Heart left ventricle (tissue), 16 donors: Measurements from ENCODE around the gene SHPK. TPM values are rescaled to one million over a fixed set of nuclear protein-coding genes. Genes with fewer than 3 reads are reported as not detected.

Experiments
- ATAC-seq, 4 donors: fragments of 200-7000 bp; cut with Tn5 transposase; one replicate each; pipeline ENCODE4 v1.9.1; 2020 to 2022; ENCODE audit warnings: moderate library complexity in 4 of 4, mild to moderate bottlenecking in 3 of 4, moderate number of reproducible peaks in 1 of 4
- DNase-seq, 5 donors: peaks; one replicate each; pipeline ENCODE4 v3.0.0-alpha.2; 2020
- H3K27ac ChIP-seq, 12 donors: fragments of 200-600 bp; sonication (generic) in 4 of 12; one replicate each; pipeline versions ENCODE4 v1.5.0 to v1.8.0; 2016 to 2022; ENCODE audit warnings: mild to moderate bottlenecking in 2 of 12
- H3K27me3 ChIP-seq, 9 donors: fragments of 200-600 bp; sonication (generic) in 2 of 9; one replicate each; pipeline versions ENCODE4 v1.5.1 to v1.8.0; 2016 to 2022; ENCODE audit warnings: mild to moderate bottlenecking in 3 of 9
- H3K36me3 ChIP-seq, 9 donors: fragments of 200-600 bp; sonication (generic) in 2 of 9; one replicate each; pipeline versions ENCODE4 v1.5.0 to v1.8.0; 2018 to 2022; ENCODE audit warnings: mild to moderate bottlenecking in 2 of 9
- H3K4me1 ChIP-seq, 12 donors: fragments of 200-600 bp; sonication (generic) in 4 of 12; one replicate each; pipeline versions ENCODE4 v1.5.0 to v1.8.0; 2016 to 2022; ENCODE audit warnings: mild to moderate bottlenecking in 3 of 12
- H3K4me3 ChIP-seq, 12 donors: fragments of 200-600 bp; sonication (generic) in 4 of 12; one replicate each; pipeline versions ENCODE4 v1.5.0 to v1.8.0; 2017 to 2022; ENCODE audit warnings: mild to moderate bottlenecking in 9 of 12, moderate library complexity in 4 of 12
- H3K9me3 ChIP-seq, 12 donors: fragments of 200-600 bp; sonication (generic) in 4 of 12; one replicate each; pipeline versions ENCODE4 v1.5.0 to v1.8.0; 2016 to 2022; ENCODE audit warnings: mild to moderate bottlenecking in 1 of 12
- POLR2A ChIP-seq, 2 donors: fragments of 450-650 bp; IDR thresholded peaks; one replicate each; pipeline ENCODE4 v1.6.1; 2017; ENCODE audit warnings: antibody characterized with exemption in 2 of 2, mild to moderate bottlenecking in 2 of 2, moderate library complexity in 2 of 2
- WGBS, 4 donors: extraction: QIAGEN DNeasy Blood & Tissue Kit in 2 of 4; methylation state at CpG; one replicate each; pipeline versions ENCODE4 v1.1.5 to v1.1.7; 2013 to 2018; 5-methylcytosine and 5-hydroxymethylcytosine counted together
- intact Hi-C, 10 donors: fragments of 100-400 bp; cut with DNase I; formaldehyde crosslinking; loops; one replicate each; pipeline versions ENCODE4 v1.11.1 to v1.14.2; 2022
- polyA plus RNA-seq, 2 donors: library from polyadenylated mRNA; stranded (reverse); fragments of 200-250 nt; gene quantifications; one replicate each; pipeline ENCODE4 v1.2.3, GENCODE V29; 2013
- total RNA-seq, 9 donors: library from RNA; depleted of rRNA in 2 of 9; stranded (reverse); fragments of >200 nt in 2 of 9; fragmentation: NEBNext Ultra II Directional in 3 of 9; extraction: Animal tissue kit (Norgen Biotek cat#: 25700) in 3 of 9; gene quantifications; one replicate each; pipeline versions ENCODE4 v1.1.0 to v1.2.4, GENCODE V29; 2016 to 2023
- TF ChIP-seq, protein P1 (sequence below), 12 donors: fragments of 200-600 bp; sonication (generic) in 4 of 12; IDR thresholded peaks; one replicate each; pipeline versions ENCODE4 v1.5.0 to v1.8.0; 2018 to 2022; ENCODE audit warnings: antibody characterized with exemption in 12 of 12, mild to moderate bottlenecking in 5 of 12
- donor health status: ischemic (EF 13 %, LVEDD 7.1; RV severe dilation, severe dysfunction).
- donor health status: healthy with polysubstance abuse.
- donor health status: DM: no; HTN: yes; CAD: no.
- donor health status: DM: no; HTN: no; CAD: no.
- donor health status: ischemic (EF 25% LVEDD 6.9; RV normal size, moderate dysfunction).
- donor health status: ischemic (EF 25% LVEDD 5.7; RV mildly dilated, moderate dysfunction).
- donor health status: healthy.
- donor health status: DM: yes; HTN: yes; CAD: no.
- donor health status: ischemic (EF 35%, LVEDD 5.7; RV mildly dilated, moderate dysfunction).
- donor health status: nonischemic (EF 11% LVEDD 7.7; RV severe dilation, severe dysfunction).
- donor health status: DM: yes; HTN: yes; CAD: no.
- donor health status: PGD.
- donor health status: ischemic (EF 29% LVEDD 5.4; RV normal size, mild dysfunction).
- donor health status: nonischemic (EF 23%, LVEDD 6.1; RV moderate dilation, normal function).

SHPK gene
- total and polyA plus RNA-seq, 11 donors, result 2.5 to 7.3 (median 3.6) TPM

DNA sequence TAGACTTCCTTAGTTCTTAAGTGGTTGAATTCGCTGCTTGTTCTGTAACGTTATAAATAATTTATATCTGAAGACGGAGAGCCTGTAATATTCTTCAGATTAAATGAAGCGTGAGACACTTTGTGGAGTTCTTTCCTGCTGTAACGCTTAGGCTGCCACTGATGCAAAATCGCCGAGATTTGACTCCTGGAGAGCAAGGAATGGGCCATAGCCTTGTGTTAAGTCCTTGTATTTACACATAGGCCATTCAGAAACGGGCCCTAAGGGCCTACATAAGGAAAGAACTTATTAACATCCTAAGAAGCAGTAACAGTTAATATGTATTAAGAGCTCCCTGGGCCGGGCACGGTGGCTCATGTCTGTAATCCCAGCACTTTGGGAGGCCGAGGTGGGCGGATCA is 33.5 kb upstream of the SHPK start:
- intact Hi-C loops, result loop anchor here in 2 of 10 donors (2.0 to 10.0 kb wide), 3 partner anchors 33 to 625 kb away; partner anchors contain the start of genes CTNS (in 1 of the 2) and SHPK (in 1 of the 2)
- peak overlapping the region in 4 of 12 donors; percentile 95 to 100 (median 100) for H3K27ac ChIP-seq
- ATAC-seq, result no peak
- no peaks in the 10 kb centered on the region for H3K27me3 ChIP-seq
- no peak for TF ChIP-seq POLR2A (IDR thresholded peaks at IDR 0.05)
- TF ChIP-seq, protein P1, sequence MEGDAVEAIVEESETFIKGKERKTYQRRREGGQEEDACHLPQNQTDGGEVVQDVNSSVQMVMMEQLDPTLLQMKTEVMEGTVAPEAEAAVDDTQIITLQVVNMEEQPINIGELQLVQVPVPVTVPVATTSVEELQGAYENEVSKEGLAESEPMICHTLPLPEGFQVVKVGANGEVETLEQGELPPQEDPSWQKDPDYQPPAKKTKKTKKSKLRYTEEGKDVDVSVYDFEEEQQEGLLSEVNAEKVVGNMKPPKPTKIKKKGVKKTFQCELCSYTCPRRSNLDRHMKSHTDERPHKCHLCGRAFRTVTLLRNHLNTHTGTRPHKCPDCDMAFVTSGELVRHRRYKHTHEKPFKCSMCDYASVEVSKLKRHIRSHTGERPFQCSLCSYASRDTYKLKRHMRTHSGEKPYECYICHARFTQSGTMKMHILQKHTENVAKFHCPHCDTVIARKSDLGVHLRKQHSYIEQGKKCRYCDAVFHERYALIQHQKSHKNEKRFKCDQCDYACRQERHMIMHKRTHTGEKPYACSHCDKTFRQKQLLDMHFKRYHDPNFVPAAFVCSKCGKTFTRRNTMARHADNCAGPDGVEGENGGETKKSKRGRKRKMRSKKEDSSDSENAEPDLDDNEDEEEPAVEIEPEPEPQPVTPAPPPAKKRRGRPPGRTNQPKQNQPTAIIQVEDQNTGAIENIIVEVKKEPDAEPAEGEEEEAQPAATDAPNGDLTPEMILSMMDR (IDR thresholded peaks at IDR 0.05), result no peak
- peaks cover 0 to 21% (median 5%) of the 10 kb centered on the region in 9 donors for H3K36me3 ChIP-seq
- H3K4me1 ChIP-seq, result peaks cover 4 to 43% (median 36%) of the 10 kb centered on the region in 12 donors
- H3K9me3 ChIP-seq, result no peaks in the 10 kb centered on the region
- 48 to 58% (median 51%) methylated on average over 12 of the region's 12 CpGs for WGBS, 4 donors
- DNase-seq, result no peak
- H3K4me3 ChIP-seq, result peak overlapping the region in 11 of 12 donors; percentile 69 to 100 (median 94)

DNA sequence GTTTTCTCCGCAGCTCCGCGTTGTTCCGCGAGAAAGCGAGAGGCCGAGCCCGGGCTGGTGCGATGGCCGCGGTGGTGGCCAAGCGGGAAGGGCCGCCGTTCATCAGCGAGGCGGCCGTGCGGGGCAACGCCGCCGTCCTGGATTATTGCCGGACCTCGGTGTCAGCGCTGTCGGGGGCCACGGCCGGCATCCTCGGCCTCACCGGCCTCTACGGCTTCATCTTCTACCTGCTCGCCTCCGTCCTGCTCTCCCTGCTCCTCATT is 33.0 kb upstream of the SHPK start:
- Histone ChIP-seq H3K4me3 (peak overlapping the region; percentile 61 to 100 (median 88)), H3K27me3 (no peaks in the 10 kb centered on the region), H3K36me3 (peaks cover 0 to 26% (median 10%) of the 10 kb centered on the region in 9 donors), H3K9me3 (no peaks in the 10 kb centered on the region), H3K4me1 (peaks cover 4 to 47% (median 36%) of the 10 kb centered on the region in 12 donors), H3K27ac (peak overlapping the region in 11 of 12 donors; percentile 67 to 100 (median 99))
- TF ChIP-seq POLR2A (IDR thresholded peaks at IDR 0.05), result no peak
- TF ChIP-seq, protein P1 (IDR thresholded peaks at IDR 0.05), result no peak
- intact Hi-C loops, result loop anchor here in 2 of 10 donors (2.0 to 10.0 kb wide), 3 partner anchors 32 to 624 kb away; partner anchors contain the start of genes CTNS (in 1 of the 2) and SHPK (in 1 of the 2)
- WGBS, 4 donors, result 0% methylated on average over 9 to 32 of the region's 32 CpGs
- ATAC-seq (no peak), DNase-seq (no peak)

DNA sequence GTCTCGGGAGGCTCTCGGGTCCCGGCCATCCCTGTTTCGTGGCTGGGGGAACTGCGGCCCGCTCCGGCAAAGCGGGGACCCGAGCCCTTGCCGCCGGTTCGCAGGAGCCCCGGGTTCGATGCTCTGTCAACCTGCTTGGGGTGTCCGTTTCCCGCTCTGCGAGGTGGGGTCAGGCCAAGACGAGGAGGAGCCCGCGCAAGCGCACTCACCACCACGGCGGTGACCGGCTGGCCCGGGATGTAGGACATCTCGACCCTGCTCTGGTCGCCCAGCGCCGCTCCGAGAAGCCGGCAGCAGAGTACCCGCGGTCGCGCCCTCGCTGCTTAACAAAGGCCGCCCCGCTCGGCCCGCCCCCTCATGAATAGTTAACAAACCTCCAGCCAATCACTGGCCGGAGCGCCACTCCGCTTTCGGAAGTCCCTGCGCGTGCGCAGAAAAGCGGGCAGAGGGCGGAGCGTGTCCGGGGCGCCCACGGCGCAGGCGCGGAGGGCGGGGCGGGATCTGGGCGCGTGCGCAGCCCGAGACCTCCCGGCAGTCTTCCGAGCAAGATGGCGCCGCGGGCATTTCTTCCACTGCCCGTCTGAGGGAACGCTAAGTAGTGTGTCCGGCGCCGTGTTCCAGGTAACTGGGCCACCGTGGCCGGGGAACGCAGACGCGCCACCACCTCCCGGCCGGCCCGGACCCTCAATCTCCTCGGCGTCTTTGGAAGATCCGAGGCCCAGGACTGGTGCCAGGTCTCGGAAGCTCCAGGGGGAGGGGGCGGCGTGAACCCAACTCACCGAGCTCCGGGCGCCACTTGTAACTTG is 32.4 kb upstream of the SHPK start, which contains the start of the genes EMC6 and TAX1BP3:
TSS of gene EMC6 (plus strand) at position 534 of the 806 bp plus-strand sequence. CDS start 335 bp downstream, outside the sequence.
TSS of gene TAX1BP3 (minus strand) at position 300 of the 806 bp plus-strand sequence. CDS start at position 248, 52 bp downstream.
- 0 to 1% (median 0%) methylated on average over 27 to 89 of the region's 89 CpGs for WGBS, 4 donors

More for the DNA sequence above, 32.4 kb upstream of the SHPK start, which contains the start of the genes EMC6 and TAX1BP3:
- H3K9me3 ChIP-seq, result no peaks in the 10 kb centered on the region
- H3K27ac ChIP-seq, result peak within 1 kb of the TSS; percentile 91 to 100 (median 99)
- ATAC-seq (peak; percentile 86 to 93 (median 90)), DNase-seq (peak; percentile 98 to 100 (median 99))
- peaks cover 0 to 31% (median 15%) of the 10 kb centered on the region in 9 donors for H3K36me3 ChIP-seq
- peak; percentile 98 to 100 for TF ChIP-seq POLR2A (IDR thresholded peaks at IDR 0.05)
- TF ChIP-seq, protein P1 (IDR thresholded peaks at IDR 0.05), result peak in 2 of 12 donors; percentile 2 to 3
- H3K4me3 ChIP-seq, result peak within 1 kb of the TSS; percentile 61 to 100 (median 88)
- H3K27me3 ChIP-seq, result no peaks in the 10 kb centered on the region
- intact Hi-C loops, result loop anchor here in 3 of 10 donors (1.0 to 10.0 kb wide), 4 partner anchors 32 to 624 kb away; partner anchors contain the start of genes CTNS (in 2 of the 3) and SHPK (in 2 of the 3)
- H3K4me1 ChIP-seq, result peaks cover 4 to 47% (median 36%) of the 10 kb centered on the region in 12 donors
